Thymus (tissue), 11 donors: ENCODE data around the gene EPHA1. TPM values are rescaled to one million over a fixed set of nuclear protein-coding genes. Genes with fewer than 3 reads are reported as not detected.

Experiments used
- DNase-seq, 9 donors: peaks; one replicate each; pipeline ENCODE4 v3.0.0-alpha.2; 2013; ENCODE audit warnings: low spot score in 9 of 9, low read depth in 6 of 9, missing footprints in 1 of 9
- H3K27ac ChIP-seq, 2 donors: one replicate each; pipeline ENCODE4 v1.5.1; 2013; ENCODE audit warnings: control low read depth in 1 of 2, low read depth in 1 of 2, low read length in 1 of 2, mild to moderate bottlenecking in 1 of 2, moderate library complexity in 1 of 2
- H3K27me3 ChIP-seq, 2 donors: one replicate each; pipeline ENCODE4 v1.5.1; 2013; ENCODE audit warnings: low read length in 1 of 2; ENCODE audit not compliant: control insufficient read depth in 2 of 2, insufficient read depth in 1 of 2
- H3K36me3 ChIP-seq, 2 donors: one replicate each; pipeline ENCODE4 v1.5.1; 2013; ENCODE audit warnings: low read length in 1 of 2, mild to moderate bottlenecking in 1 of 2, moderate library complexity in 1 of 2; ENCODE audit not compliant: control insufficient read depth in 2 of 2, insufficient read depth in 2 of 2
- H3K4me1 ChIP-seq, 2 donors: one replicate each; pipeline ENCODE4 v1.5.1; 2013; ENCODE audit warnings: low read length in 2 of 2; ENCODE audit not compliant: control insufficient read depth in 2 of 2, insufficient read depth in 2 of 2
- H3K4me3 ChIP-seq, 2 donors: one replicate each; pipeline ENCODE4 v1.5.1; 2013; ENCODE audit warnings: low read length in 2 of 2, control low read depth in 1 of 2, mild to moderate bottlenecking in 1 of 2
- H3K9me3 ChIP-seq, 2 donors: one replicate each; pipeline ENCODE4 v1.5.1; 2013; ENCODE audit warnings: low read length in 1 of 2, mild to moderate bottlenecking in 1 of 2; ENCODE audit not compliant: control insufficient read depth in 2 of 2, insufficient read depth in 1 of 2
- WGBS: extraction: QIAGEN DNeasy Blood & Tissue Kit; methylation state at CpG from one replicate; pipeline ENCODE4 v1.1.7; 2013; 5-methylcytosine and 5-hydroxymethylcytosine counted together
- polyA plus RNA-seq: library from polyadenylated mRNA; stranded (reverse); fragments of 200-250 nt; gene quantifications from one replicate; pipeline ENCODE4 v1.2.3, GENCODE V29; 2013
- total RNA-seq: library from RNA; stranded (reverse); fragments of 120-200 nt; gene quantifications from one replicate; pipeline ENCODE4 v1.2.4, GENCODE V29; 2013
- donor health status: healthy.

EPHA1 gene
- total and polyA plus RNA-seq, 2 donors: 12.5 to 34.3 TPM

DNA sequence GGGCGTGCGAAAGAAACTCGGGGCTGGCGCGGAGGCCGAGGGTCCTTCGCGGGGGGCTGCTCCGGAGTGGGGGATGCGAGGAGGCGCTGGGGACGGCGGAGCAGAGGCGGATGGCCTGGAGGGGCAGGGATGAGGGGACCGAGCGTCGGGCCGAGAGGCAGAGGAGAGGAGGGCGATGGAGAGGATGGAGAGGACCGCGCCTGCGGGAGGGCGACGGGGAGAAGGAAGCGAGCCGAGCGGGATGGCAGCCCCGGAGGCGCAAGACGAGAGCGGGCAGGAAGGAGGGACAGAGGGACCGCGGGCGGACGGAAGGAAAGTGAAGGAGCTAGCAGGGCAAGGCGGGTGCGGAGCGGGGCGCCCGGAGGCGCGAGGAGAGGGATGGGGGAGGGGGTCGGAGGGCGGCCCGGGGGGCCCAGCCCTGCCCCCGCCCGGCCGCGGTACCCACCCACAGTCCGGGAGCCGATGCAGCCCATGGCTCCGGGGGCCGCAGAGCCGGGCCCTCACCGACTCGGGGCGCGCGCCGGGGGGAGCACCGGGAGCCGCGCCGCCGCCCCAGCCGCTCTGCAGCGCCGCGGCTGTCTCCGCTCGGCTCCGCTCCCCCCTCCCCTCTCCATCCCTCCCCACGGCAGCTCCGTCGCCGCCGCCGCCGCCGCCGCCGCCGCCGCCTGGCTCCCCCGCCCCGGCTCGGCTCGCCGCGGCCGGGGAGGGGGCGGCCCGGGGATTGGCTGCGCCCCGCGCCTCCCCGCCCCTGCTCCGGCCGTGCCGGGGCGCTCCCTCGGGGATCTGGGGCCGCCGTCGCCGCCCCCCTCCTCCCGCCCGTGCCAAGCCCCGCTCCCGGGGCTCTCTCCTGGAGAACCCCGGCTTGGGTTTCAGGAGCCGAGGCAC lies 46.3 kb downstream of the EPHA1 start, which contains the start of gene FAM131B:
Gene FAM131B, minus strand, starts transcription at position 583 of the 885 bp plus-strand sequence. Its CDS starts 110 bp downstream, at position 473.
- Histone ChIP-seq H3K27ac (peak within 1 kb of the TSS in 1 of 2 donors; percentile 11), H3K9me3 (no peaks in the 10 kb centered on the region), H3K36me3 (no peaks in the 10 kb centered on the region), H3K4me3 (peak within 1 kb of the TSS; percentile 36 to 54), H3K4me1 (peaks cover 3 to 10% of the 10 kb centered on the region in 2 donors), H3K27me3 (peaks cover 52 to 78% of the 10 kb centered on the region in 2 donors)
- DNase-seq: no peak
- 1% methylated on average over 111 of the region's 112 CpGs for WGBS

DNA sequence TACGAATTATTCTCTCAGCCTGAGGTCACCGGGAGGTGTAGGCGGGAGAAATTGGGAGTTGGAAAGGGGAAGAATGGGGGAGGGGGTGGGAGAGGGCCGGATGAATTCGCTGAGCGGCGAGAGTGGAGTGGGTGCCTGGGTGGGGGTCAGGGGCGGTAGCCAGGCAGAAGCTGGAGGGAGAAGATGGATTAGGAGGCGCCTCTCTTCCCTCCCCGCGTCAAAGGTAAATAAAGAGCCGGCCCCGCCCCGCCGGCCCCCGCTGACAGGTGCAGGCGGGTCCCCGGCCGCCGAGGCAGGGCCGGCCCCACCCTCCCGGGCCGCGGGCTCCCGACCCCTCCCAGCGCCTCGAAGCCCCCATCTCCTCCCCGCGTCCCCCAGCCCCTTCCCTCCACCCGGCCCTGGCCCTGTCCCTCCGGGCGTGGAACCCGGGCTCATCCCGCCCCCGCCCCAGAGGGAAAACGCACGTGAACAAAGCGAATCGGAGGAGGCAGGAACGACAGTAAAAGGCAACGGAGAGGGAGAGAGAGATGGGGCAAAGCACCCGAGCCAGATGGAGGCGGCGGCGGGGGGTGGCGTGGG lies 47.0 kb downstream of the EPHA1 start:
- 12% methylated on average over 46 of the region's 46 CpGs for WGBS
- H3K4me3 ChIP-seq: peak overlapping the region; percentile 36 to 54
- no peaks in the 10 kb centered on the region for H3K36me3 ChIP-seq
- no peaks in the 10 kb centered on the region for H3K9me3 ChIP-seq
- peaks cover 52 to 74% of the 10 kb centered on the region in 2 donors for H3K27me3 ChIP-seq
- DNase-seq: no peak
- H3K27ac ChIP-seq: no peak overlapping the region
- H3K4me1 ChIP-seq: peaks cover 3 to 10% of the 10 kb centered on the region in 2 donors

- no peak for DNase-seq
- H3K27me3 ChIP-seq: peaks cover 52 to 76% of the 10 kb centered on the region in 2 donors
- no peak overlapping the region for H3K27ac ChIP-seq
- peaks cover 3 to 10% of the 10 kb centered on the region in 2 donors for H3K4me1 ChIP-seq
- H3K9me3 ChIP-seq: no peaks in the 10 kb centered on the region
- H3K4me3 ChIP-seq: no peak overlapping the region
- no peaks in the 10 kb centered on the region for H3K36me3 ChIP-seq
- 80% methylated on average over 19 of the region's 19 CpGs for WGBS
Observed at GRCh38 chr7:143360788-143361551, 47.7 kb downstream of the EPHA1 start.

DNA sequence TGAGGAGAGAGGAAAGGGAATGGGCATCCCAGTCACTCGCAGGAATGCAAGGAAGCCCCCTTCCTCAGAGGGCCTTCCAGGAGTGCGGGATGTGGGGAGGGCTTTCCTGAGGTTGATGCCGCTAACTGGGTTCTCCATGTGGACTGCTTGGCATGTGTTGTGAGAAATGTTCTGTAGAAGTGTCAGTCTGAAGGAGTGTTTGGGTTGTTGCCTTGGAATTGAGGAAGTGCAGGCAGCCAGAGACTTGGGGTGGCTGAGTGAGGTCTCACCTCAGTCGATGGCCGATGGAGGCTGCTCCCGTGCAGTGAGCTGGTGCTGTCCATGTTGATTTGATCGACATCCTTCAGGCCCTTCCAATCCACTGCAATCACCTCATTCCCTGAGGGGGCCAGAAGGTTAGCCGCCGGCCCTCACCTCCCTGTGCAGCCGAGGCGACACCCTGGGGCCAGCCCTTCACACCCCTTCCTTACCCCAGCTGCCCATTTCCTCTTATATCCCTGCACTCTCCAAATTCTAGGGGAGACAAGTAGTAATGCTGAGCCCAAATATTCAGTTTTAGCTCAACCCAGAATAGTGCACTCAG lies 48.8 kb downstream of the EPHA1 start:
- DNase-seq: no peak
- WGBS: 77% methylated on average over 11 of the region's 11 CpGs
- H3K4me1 ChIP-seq: peaks cover 3 to 10% of the 10 kb centered on the region in 2 donors
- no peaks in the 10 kb centered on the region for H3K36me3 ChIP-seq
- H3K27ac ChIP-seq: no peak overlapping the region
- no peak overlapping the region for H3K4me3 ChIP-seq
- H3K9me3 ChIP-seq: no peaks in the 10 kb centered on the region
- H3K27me3 ChIP-seq: peaks cover 49 to 72% of the 10 kb centered on the region in 2 donors

DNA sequence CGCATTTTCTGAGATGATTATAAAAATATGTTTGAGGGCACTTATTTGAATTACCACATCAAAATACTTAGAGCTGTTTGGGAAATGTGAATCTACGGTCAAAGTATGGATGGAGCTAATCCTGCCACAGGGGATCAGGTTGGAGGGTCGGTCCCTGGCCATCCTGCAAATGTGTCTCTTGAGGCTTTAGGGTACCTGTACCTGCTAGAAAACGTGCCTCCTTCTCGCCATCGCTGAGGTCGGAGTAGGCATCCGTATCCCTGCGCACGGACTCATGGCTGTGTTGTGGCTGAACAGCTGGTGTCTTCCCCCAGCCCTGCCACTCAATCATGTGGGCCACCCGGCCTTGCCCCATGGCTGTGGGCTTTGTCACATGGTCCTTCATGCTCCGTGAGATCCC lies 50.0 kb downstream of the EPHA1 start:
- peaks cover 3 to 10% of the 10 kb centered on the region in 2 donors for H3K4me1 ChIP-seq
- no peaks in the 10 kb centered on the region for H3K36me3 ChIP-seq
- WGBS: 96% methylated on average over 12 of the region's 12 CpGs
- H3K27me3 ChIP-seq: peaks cover 38 to 62% of the 10 kb centered on the region in 2 donors
- DNase-seq: no peak
- no peaks in the 10 kb centered on the region for H3K9me3 ChIP-seq
- no peak overlapping the region for H3K4me3 ChIP-seq
- no peak overlapping the region for H3K27ac ChIP-seq

- no peak overlapping the region for H3K27ac ChIP-seq
- WGBS: 97% methylated on average over 13 of the region's 13 CpGs
- H3K36me3 ChIP-seq: no peaks in the 10 kb centered on the region
- no peaks in the 10 kb centered on the region for H3K9me3 ChIP-seq
- DNase-seq: no peak
- peaks cover 19 to 43% of the 10 kb centered on the region in 2 donors for H3K27me3 ChIP-seq
- H3K4me3 ChIP-seq: no peak overlapping the region
- H3K4me1 ChIP-seq: peaks cover 0 to 3% of the 10 kb centered on the region in 2 donors
Observed at GRCh38 chr7:143356414-143357050, 52.1 kb downstream of the EPHA1 start.

GRCh38 chr7:143355450-143356385 lies 52.9 kb downstream of the EPHA1 start:
- H3K36me3 ChIP-seq: no peaks in the 10 kb centered on the region
- no peak for DNase-seq

DNA sequence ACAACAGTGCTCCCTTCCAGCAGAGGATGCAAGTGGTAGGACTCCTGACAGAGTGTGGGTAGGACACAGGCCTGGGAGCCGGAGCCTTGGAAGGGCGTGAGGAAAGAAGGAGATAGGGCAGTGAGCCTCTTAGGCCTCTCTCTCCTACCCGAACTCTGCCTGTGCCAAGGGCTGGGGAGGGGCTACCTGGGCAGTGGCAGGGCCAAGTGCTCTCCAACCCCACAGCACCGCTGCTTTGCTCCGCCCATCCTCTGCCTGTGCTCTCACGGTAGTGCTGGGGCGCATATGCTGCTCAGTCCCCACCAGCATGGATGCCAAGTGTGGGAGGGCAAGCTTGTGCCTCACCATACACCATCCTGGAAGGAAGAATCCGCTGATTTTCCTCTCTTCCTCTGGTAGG lies 53.7 kb downstream of the EPHA1 start:
- H3K27ac ChIP-seq: no peak overlapping the region
- 96% methylated on average over 8 of the region's 8 CpGs for whole genome bisulfite sequencing
- H3K9me3 ChIP-seq: no peaks in the 10 kb centered on the region
- peaks cover 10 to 30% of the 10 kb centered on the region in 2 donors for H3K27me3 ChIP-seq
- no peak overlapping the region for H3K4me3 ChIP-seq
- H3K36me3 ChIP-seq: no peaks in the 10 kb centered on the region
- no peak for DNase-seq
- no peaks in the 10 kb centered on the region for H3K4me1 ChIP-seq

More at GRCh38 chr7:143355450-143356385, 52.9 kb downstream of the EPHA1 start:
- Histone ChIP-seq H3K27ac (no peak overlapping the region), H3K27me3 (peaks cover 11 to 35% of the 10 kb centered on the region in 2 donors), H3K9me3 (no peaks in the 10 kb centered on the region), H3K4me1 (no peaks in the 10 kb centered on the region), H3K4me3 (no peak overlapping the region)
- 97% methylated on average over 16 of the region's 16 CpGs for WGBS
